Stimulated activated CD8-positive, alpha-beta memory T cell treated with anti-CD3 and anti-CD28 coated beads, Interleukin-15, amount 100 ng/mL, for 1 hour (primary cell): ENCODE data around the gene PDXDC1.
"Not testable (repeated sequence)": the region's sequence is repeated elsewhere in the genome, so short reads cannot be mapped to it uniquely, and the experiment has no call there.

Experiments
- DNase-seq: peaks from one replicate; pipeline ENCODE4 v3.0.0-alpha.2; 2020; ENCODE audit warnings: low read depth

The PDXDC1 gene

DNA sequence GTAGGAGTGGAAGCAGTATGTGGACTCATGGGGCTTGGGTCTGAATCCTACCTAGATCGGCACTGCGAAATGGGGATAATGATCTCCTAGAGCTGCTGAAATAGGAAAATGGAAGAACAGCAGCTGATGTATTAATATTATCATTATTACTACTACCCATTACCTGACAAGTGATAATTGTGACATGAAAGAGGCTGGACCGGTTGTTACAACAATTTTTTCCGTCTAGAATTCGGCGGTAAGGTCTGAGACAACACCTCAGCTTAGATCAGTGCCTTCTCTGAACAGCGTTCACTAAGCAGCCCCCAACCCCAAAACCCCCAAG is 533 bp upstream of the PDXDC1 start:
- not testable (repeated sequence) for DNase-seq

DNA sequence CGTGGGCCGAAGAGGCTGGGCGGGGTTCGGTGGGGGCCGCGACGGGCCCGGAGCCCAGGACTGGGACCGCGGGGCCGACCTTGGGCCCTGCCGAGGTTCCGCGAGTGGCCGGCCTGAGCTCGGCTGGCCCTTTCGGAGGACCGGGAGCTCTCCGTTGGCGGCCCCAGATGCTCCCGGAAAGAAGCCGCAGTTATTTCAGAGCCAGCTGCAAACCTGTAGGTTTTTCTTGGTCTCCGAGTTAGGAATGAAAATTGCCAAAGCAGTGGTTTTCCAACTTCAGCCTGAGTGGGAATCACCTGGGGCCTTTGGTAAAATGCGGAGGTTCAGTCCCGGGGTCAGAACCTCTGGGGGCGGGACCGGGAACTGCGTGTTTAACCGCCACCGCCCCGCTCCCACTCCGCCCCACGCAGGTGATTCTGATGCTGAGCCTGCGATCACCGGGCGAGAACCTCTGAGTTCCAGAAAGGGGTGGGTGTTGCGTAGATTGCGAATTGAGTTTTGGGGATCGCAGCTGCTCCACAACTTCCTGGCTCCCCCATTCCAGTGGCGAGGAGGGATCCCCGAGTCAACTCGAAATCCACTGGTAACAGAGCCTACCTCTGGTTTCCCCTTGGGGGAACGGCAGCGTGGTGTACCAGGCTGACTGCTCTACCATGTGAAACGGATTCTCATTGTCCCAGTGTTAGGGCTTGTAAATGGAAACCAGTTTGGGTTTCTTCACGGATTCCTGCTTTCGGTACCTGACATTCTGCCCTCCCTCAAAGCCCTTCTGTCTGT is 780 bp downstream of the PDXDC1 start:
- DNase-seq, result peak; percentile 30

DNA sequence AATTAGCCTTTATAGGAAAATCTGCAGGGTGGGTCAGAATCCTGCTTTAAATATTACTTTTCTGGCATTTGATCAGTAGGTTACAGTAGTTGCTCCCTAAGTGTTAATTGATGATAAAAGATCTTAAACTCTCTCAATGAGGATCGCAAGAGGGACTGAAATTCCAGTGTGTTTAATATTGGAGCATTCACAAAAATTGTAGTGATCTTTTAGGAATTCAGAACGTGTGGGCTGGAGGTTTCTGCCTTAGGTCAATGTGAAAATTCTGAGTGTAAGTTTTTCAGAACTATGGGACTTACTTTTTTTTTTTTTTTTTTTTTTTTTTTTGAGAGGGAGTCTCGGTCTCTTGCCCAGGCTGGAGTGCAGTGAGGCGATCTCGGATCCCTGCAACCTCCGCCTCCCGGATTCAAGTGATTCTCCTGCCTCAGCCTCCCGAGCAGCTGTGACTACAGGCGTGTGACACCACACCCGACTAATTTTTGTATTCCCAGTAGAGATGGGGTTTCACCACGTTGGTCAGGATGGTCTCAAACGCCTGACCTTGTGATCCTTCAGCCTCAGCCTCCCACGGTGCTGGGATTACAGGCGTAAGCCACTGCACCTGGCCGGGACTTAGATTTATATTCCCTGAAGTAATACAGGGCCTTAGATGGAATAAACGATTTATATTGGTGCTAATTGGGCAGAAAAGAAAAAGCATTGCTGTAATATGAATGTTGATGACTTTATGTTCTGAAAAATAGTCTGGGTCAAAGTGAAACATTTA is 2.3 kb downstream of the PDXDC1 start:
- DNase-seq, result not testable (repeated sequence)

DNA sequence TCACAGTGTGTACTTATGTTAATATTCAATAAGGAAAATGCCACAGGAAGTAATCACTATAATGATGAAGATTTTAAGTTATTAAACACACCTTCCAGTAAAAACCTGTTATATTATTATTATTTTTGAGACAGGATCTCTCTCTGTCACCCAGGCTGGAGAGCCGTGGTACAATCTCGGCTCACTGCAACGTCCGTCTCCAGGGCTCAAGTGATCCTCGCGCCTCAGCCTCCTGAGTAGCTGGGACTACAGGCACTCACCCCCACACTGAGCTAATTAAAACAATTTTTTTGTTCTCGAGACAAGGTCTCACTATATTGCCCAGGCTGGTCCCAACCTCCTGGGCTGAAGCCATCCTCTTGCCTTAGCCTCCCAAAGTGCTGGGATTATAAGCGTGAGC is 3.5 kb downstream of the PDXDC1 start:
- not testable (repeated sequence) for DNase-seq

DNA sequence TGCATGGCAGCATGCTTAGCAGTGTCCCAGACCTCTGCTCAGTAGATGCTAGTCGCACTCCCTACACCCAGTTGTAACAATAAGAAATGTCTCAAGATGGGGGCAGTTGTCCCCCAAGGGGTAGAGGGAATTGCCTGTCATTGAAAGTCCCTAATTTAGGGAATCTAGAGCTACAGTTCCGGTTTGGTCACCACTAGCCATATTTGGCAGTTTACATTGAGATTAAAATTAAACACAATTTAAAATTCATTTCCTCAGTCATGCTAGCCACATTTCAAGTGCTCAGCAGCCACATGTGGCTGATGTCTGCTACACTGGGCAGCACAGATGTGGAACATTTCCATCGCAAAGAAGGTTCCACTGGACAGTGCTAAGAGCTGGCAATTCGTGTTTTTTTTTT is 4.1 kb downstream of the PDXDC1 start:
- DNase-seq, result not testable (repeated sequence)

DNA sequence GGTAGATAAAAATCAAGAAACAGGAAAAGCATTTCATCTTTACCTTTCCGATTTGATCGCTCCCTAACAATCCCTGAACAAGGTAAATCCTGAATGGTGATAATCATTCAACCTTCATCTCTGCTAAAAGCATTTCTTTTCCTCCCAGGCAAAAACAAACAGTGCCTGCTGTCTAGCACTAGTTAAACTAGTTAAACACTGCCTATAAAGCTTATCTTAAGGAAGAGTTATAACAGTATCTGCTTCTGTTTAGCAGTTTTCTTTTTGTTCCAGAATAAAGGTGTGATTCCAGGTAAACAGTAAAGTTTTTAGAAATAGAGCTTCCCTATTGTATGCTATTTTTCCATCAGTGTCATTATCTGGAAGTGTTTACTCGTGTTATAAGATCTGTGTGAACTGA is 6.4 kb downstream of the PDXDC1 start:
- DNase-seq, result not testable (repeated sequence)

DNA sequence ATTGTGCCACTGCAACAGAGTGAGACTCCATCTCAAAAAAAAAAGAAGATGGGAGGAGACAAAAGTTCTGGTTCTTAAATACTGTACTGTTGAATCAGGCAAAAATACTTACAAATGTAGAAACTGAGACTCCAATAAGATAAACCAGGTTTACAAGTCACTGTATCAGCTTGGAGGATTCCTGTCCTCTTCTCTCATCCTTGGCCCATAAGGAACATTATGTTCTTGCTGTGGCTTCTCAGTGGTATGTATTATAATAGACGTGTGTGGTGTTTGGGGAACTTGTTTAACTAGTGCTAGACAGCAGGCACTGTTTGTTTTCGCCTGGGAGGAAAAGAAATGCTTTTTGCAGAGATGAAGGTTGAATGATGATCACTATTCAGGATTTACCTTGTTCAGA is 7.7 kb downstream of the PDXDC1 start:
- DNase-seq, result not testable (repeated sequence)

DNA sequence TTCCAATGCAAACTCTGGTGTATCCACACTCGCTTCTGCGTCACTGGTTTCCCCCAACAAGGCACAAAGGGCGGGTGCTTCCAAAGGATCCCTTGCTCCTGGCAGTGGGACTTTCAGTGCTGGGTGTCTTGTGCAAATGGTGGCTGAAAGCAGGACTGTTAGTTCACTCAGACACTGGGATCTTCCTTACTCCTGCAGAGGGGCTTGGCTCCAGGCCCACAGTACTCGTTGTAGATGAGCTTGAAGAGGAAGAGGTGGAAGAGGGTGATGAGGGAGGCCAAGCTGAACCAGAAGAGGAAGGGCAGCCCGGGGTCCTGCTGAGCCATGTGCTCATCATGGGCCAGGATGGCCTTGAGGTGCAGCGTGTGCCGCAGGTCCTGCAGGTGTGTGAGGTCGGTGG is 13.3 kb downstream of the PDXDC1 start:
- DNase-seq, result not testable (repeated sequence)

DNA sequence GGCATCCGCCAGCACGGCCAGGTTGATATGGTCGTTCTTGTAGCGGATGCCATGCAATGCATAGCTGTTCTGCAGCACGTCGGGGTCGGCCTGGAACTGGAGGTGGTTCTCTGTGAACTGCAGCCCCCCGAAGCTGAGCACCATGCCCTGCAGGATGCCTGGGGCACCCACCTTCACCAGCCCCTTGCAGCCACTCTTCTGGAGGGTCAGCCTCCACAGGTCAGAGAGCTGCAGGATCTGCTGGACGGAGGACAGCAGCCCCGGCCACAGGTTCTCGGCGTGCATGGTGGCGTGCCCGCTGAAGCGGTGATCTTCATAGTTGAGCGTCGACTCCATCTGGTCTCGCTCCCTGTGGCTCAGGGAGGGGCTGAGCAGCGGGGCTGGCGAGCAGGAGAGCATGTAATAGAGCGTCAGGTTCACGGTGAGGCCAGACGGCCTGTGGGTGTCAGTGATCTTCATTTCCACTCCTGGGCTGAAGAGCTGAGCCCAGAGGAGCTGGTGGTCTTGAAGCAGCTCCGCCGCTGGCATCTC is 13.9 kb downstream of the PDXDC1 start:
- DNase-seq, result not testable (repeated sequence)

DNA sequence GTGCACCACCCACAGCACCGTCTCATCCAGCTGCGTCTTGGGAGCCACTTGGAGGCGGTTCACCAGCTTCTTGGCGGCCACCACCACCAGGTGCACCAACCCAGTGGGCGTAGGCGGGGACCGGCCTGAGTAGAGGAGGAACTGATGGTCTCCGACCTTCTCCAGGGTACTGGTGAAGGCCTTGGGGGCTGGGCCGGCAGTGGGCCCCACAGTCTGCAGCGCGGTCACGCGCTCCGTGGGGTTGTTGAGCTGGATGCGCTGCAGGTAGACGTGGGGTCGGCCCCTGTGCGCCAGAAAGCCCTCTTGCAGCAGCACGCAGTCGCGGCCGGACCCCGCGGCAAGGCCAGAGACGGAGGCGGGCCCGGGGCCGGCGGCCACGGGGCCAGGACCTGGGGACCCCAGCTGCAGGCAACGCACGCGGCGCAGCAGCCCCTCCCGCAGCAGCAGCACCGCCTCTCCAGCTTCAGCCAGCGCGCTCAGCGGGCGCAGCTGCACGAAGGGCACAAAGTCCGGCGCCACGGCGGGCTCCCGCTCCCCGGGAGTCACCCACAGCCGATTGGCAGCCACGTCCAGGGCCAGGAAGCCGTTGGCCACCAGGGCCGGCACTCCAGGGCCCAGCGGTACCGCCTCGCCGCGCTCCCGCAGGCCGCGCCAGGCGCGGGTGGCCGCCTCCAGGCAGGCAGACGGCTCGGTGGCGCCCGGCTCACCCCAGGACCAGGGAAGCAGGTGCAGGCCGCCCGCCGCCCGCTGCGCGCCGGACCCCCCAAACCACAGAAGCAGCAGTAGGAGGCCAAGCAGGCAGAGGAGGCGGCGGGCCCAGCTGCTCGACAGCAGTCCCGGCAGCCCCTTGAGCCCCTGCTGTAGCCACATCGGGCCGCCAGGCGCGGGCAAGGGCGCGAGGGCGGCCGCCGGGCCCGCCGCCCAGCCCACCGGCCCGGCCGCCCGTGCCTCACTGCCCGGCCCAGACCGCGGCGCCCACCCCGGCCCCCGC is 14.8 kb downstream of the PDXDC1 start:
- DNase-seq, result not testable (repeated sequence)

DNA sequence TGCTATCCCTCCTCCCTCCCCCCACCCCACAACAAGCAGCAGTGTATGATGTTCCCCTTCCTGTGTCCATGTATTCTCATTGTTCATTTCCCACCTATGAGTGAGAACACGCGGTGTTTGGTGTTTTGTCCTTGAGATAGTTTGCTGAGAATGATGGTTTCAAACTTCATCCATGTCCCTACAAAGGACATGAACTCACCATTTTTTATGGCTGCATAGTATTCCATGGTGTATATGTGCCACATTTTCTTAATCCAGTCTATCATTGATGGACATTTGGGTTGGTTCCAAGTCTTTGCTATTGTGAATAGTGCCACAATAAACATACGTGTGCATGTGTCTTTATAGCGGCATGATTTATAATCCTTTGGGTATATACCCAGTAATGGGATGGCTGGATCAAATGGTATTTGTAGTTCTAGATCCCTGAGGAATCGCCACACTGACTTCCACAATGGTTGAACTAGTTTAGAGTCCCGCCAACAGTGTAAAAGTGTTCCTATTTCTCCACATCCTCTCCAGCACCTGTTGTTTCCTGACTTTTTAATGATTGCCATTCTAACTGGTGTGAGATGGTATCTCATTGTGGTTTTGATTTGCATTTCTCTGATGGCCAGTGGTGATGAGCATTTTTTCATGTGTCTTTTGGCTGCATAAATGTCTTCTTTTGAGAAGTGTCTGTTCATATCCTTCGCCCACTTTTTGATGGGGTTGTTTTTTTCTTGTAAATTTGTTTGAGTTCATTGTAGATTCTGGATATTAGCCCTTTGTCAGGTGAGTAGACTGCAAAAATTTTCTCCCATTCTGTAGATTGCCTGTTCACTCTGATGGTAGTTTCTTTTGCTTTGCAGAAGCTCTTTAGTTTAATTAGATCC is 18.7 kb downstream of the PDXDC1 start:
- not testable (repeated sequence) for DNase-seq

DNA sequence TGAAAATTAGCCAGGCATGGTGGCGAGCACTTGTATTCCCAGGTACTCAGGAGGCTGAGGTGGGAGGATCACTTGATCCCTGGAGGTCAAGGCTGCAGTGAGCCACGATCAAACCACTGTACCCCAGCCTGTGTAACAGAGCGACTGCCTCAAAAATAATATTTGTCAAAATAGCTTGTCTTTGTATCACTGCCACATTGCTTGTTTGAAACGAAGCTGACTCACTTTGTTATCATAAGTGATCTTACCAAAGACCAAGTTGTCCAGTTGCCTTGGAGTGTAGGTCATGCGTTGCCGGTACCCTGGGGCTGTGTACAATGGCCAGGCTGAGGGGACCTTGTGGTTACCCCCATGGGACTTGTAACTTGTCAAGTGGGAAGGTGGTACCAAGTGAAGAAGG is 21.9 kb downstream of the PDXDC1 start:
- DNase-seq, result not testable (repeated sequence)

DNA sequence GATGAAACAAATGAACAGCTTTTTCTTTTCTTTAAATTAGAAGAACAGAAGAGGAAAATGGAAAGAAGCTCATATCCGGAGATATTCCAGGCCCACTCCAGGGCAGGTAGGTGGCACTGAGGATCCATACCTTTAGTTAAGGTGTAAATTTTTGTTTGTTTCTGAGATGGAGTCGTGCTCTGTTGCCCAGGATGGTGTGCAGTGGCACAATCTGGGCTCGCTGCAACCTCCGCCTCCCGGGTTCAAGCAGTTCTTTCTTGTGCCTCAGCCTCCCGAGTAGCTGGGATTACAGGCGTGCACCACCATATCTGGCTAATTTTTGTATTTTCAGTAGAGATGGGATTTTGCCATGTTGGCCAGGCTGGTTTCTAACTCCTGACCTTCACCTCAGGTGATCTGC is 23.5 kb downstream of the PDXDC1 start:
- not testable (repeated sequence) for DNase-seq

DNA sequence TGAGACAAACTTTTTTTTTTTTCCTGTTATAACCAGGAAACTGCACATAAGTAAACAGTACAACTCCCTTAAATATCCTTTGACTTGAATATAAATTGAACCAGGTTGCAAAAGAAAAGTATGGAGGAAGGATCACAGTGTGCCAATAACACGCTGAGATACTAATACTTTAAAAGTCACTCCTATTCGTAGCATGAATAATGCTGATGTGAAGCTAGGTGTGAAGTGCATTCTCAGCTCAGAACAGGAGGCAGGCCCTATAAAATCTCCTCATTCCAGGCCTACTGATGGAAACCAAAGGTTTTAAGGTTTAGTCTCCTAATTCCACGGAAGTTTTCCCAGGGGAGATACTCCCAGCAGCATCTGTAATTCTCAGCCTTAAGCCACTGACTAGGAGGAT is 25.0 kb downstream of the PDXDC1 start:
- not testable (repeated sequence) for DNase-seq

DNA sequence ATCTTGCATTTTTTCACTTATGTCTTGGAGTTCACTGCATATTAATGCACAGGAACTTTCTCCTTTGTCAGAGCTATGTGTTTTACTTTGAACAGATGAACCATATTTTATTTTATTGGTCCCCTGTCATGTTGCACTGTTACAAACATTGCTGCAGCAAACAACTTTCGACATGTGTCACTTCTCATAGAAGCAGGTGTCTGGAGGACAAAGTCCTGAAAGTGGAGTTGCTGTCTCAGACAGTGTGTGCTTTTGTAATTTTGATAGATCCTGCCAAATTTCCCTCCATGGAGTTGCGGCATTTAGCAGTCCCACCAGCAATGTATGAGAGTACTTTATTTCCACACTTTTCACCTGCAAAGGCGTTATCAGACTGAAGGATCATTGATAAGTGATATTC is 27.6 kb downstream of the PDXDC1 start:
- not testable (repeated sequence) for DNase-seq

DNA sequence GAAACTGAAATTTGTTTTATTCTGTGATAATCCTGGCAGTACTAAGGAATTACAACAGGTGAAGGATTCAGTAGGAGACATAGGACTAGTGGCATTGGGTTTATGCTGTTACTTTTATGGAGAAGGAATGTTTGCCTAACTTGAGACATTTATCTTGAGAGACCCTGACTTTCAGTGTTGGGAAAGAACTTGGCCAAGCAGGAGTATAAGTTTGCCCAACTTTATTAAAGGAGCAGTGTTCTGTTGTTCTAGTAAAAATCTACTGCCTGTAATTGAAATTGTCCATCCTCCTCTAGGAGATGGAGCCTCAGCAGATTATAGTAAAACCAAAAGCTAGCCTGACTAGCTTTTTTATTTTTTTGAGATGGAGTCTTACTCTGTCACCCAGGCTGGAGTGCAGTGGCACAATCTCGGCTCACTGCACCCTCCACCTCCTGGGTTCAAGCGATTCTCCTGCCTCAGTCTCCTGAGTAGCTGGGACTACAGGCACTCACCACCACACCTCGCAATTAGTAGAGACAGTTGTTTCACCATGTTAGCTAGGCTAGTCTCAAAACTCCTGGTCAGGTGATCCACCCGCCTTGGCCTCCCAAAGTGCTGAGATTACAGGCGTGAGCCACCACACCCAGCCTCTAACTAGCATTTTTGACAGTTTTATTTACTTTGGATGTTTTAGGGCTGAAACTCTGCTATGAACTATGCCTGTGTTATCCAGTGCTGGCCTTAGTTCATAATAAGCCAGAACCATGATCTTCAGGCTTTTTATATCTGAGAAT is 30.7 kb downstream of the PDXDC1 start:
- DNase-seq, result not testable (repeated sequence)

DNA sequence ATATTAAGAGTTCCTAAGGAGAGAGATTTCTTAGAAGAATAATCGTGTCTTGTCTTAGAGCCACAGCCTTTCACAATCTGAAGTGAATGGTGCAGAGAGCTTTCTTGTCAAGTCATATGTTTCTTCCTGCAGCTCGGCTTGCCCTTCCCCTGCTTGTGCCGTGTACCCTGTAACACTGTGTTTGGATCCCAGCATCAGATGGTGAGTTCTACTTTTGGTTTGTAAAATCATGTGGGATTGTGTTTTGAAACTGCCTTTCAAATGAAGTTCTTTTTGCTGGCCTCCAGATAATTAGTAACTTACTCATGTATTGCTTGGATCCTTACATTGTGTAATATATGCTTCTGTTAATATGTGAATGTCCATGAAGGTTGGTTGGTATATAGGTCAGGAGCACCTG is 33.8 kb downstream of the PDXDC1 start:
- not testable (repeated sequence) for DNase-seq

DNA sequence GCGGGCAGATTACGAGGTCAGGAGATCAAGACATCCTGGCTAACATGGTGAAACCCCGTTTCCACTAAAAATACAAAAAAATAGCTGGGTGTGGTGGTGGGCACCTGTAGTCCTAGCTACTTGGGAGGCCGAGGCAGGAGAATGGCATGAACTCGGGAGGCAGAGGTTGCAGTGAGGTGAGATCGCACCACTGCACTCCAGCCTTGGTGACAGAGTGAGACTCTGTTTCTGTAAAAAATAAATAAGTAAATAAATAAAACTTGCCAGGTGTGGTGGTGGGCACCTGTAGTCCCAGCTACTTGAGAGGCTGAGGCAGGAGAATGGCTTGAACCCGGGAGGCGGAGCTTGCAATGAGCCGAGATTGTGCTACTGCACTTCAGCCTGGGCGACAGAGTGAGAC is 38.1 kb downstream of the PDXDC1 start:
- not testable (repeated sequence) for DNase-seq

DNA sequence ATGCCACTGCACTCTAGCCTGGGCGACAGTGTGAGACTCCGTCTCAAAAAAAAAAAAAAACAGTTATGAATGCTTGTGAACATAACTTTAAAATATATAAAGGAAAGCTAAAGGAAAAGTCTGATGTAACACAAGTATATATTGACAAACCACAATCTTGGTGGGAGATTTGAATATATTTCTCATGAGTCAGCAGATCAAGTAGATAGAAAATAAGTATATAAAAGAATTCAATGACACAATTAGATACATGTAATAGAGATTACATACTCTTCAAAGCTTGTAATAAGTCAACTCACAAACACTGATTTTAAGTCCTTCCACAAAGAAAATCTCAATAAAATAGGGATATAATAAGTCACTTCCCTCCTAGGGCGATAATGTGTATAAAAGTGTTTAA is 40.8 kb downstream of the PDXDC1 start:
- DNase-seq, result not testable (repeated sequence)

DNA sequence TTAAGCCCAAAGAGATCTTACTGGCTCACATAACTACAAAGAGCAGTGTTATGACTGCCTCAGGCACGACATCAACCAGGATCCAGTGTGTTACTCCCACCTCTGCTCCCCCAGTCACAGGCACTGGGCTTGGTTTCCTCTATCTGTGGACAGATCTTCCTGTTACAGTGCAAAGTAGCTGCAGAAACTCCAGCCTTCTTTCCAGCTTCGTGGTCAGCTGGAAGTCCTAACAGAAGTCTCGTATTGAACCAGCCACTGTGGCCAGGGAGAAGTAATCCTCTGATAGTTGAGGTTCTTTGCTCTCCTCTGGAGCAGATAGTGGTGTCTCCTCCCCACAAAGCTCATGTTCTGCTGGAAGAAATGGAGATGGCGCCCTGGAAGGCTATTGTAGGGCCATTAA is 41.5 kb downstream of the PDXDC1 start:
- not testable (repeated sequence) for DNase-seq
